Measurements from ENCODE around the gene CRACR2A. TPM values are rescaled to one million over a fixed set of nuclear protein-coding genes. Genes with fewer than 3 reads are reported as not detected.

CRACR2A gene
- polyA plus RNA-seq, 2 of the 4 experiments (the other 2 are of a cell fraction): 1.1 to 3.8 TPM

DNA sequence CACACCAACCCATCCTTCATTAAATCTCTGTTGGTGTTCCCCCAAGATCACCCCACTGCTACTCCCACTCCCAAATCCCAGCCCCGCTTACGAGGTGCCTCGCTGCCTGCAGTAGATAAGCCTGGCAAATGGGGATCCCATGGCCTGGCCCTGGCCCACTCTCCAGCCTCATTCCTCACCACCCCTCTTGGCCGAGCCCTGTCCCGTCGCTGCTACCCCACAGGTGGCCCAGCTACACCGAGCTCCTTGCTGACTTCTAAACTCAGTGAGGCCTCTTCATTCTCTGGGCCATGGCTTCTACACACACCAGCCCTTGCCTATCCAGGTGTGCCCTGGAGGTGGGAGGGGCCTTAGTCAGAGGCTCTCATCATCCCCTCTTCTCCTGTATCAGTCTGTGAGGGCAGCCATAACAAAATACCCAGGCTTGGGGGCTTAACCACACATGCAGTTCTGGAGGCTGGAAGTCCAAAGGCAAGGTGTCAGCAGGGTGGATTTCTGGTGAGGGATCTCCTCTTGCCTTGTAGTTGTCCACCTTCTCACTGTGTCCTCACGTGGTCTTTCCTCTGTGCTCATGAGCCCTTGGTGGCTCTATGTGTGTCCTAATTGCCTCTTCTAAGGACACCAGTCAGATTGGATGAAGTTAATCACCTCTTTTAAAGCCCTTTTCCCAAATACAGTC lies 169.1 kb downstream of the CRACR2A start:
- 21% methylated on average over 8 of the region's 8 CpGs for WGBS (ENCODE audit: missing lambda C conversion rate)
- no peak overlapping the region for H3K27ac ChIP-seq
- TF ChIP-seq TP53 (CRISPR knock-in tag; IDR thresholded peaks at IDR 0.05) (no peak), CBX8 (IDR thresholded peaks at IDR 0.05) (no peak), FOSL2 (IDR thresholded peaks at IDR 0.05) (no peak), FOSL2 (CRISPR knock-in tag; IDR thresholded peaks at IDR 0.05) (no peak), ZC3H11A (IDR thresholded peaks at IDR 0.05) (no peak), HEYL (CRISPR knock-in tag; IDR thresholded peaks at IDR 0.05) (no peak), TFCP2L1 (CRISPR knock-in tag; IDR thresholded peaks at IDR 0.05) (no peak), KDM5A (IDR thresholded peaks at IDR 0.05) (no peak), MAZ (IDR thresholded peaks at IDR 0.05; ENCODE audit: borderline replicate concordance, low read depth, low read length) (no peak), HOXB5 (CRISPR knock-in tag; IDR thresholded peaks at IDR 0.05) (no peak), CHD2 (IDR thresholded peaks at IDR 0.05; ENCODE audit: low read length, partially characterized antibody) (no peak), HDAC2 (IDR thresholded peaks at IDR 0.05) (no peak), CTCF (IDR thresholded peaks at IDR 0.05) (no peak), ZSCAN20 (CRISPR knock-in tag; IDR thresholded peaks at IDR 0.05) (no peak)
- TF ChIP-seq, protein P1, sequence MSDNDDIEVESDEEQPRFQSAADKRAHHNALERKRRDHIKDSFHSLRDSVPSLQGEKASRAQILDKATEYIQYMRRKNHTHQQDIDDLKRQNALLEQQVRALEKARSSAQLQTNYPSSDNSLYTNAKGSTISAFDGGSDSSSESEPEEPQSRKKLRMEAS (IDR thresholded peaks at IDR 0.05): no peak
- no peak overlapping the region for H3K4me2 ChIP-seq
- no peak for ATAC-seq
- no peaks in the 10 kb centered on the region for H3K9me3 ChIP-seq
- CTCF ChIA-PET: no interaction called here
- no peak for FAIRE-seq
- POLR2A ChIA-PET: no interaction called here
- no peaks in the 10 kb centered on the region for H3K4me1 ChIP-seq
- H3K4me3 ChIP-seq: no peak overlapping the region
- no peak for DNase-seq (ENCODE audit: low read depth in 1 of 2, low spot score in 1 of 2)

GRCh38 chr12:3580094-3580749 lies 172.7 kb downstream of the CRACR2A start:
- H3K4me3 ChIP-seq: no peak overlapping the region
- no peaks in the 10 kb centered on the region for H3K9me3 ChIP-seq
- H3K4me2 ChIP-seq: no peak overlapping the region
- no peak for TF ChIP-seq RARB (CRISPR knock-in tag; IDR thresholded peaks at IDR 0.05)
- TF ChIP-seq NFE2L2 (conservative IDR thresholded peaks at IDR 0.05; ENCODE audit: low read length): no peak
- TF ChIP-seq MAFK (IDR thresholded peaks at IDR 0.05; ENCODE audit: partially characterized antibody): peak; percentile 60
- no peak for TF ChIP-seq HES2 (IDR thresholded peaks at IDR 0.05)
- TF ChIP-seq TP53 (CRISPR knock-in tag; IDR thresholded peaks at IDR 0.05): no peak
- 47% methylated on average over 13 of the region's 13 CpGs for WGBS (ENCODE audit: missing lambda C conversion rate)
- no peak for FAIRE-seq
- DNase-seq (ENCODE audit: low read depth in 1 of 2, low spot score in 1 of 2): no peak
- no peak overlapping the region for H3K27ac ChIP-seq
- ChIA-PET POLR2A (no interaction called here), CTCF (interaction anchor here (1.5 kb wide), 1 partner anchor 197 kb away, joined by 4 read pairs; no protein-coding TSS in a partner anchor)
- ATAC-seq: no peak
- H3K4me1 ChIP-seq: no peaks in the 10 kb centered on the region

DNA sequence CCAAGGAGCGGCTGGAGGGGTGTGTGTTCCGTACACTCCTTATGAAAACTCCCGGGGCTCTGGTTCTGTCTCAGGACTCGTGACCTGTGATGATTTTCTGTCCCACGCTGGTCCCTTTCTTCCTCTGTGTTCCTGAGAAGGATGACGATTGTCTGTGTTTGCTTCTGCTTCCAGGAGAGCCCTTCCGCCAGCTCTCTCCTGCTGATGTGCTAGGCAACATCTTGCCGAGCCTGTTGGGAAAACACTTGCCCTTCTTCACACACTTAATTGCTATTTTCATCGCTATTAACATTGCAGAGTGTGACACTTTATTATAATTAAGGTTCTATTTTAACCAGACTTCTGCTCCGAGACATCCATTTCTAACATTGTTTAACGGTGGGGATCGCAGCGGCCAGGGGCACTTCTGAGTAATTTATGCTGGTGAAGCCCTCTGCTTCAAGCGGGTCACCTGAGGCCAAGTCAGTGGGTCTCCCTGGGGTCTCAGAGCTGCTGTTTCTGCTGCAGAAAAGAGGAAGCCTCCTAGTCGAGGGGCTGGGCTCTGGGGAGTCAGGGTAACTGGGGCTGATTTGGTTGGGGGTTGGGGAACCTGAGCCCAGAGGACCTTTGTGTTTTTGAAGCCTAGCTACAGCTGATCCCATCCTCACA lies 173.3 kb downstream of the CRACR2A start:
- H3K4me1 ChIP-seq: no peaks in the 10 kb centered on the region
- ChIA-PET CTCF (interaction anchor here (1.5 kb wide), 1 partner anchor 198 kb away, joined by 4 read pairs; no protein-coding TSS in a partner anchor), POLR2A (no interaction called here)
- no peak for TF ChIP-seq RNF2 (IDR thresholded peaks at IDR 0.05; ENCODE audit: borderline replicate concordance, low read depth)
- no peak for TF ChIP-seq HMGXB4 (CRISPR knock-in tag; IDR thresholded peaks at IDR 0.05; ENCODE audit: borderline replicate concordance)
- no peak for TF ChIP-seq MAZ (IDR thresholded peaks at IDR 0.05; ENCODE audit: borderline replicate concordance, low read depth, low read length)
- TF ChIP-seq HEYL (CRISPR knock-in tag; IDR thresholded peaks at IDR 0.05): no peak
- TF ChIP-seq CEBPB (IDR thresholded peaks at IDR 0.05): no peak
- TF ChIP-seq HDAC2 (IDR thresholded peaks at IDR 0.05): no peak
- H3K27ac ChIP-seq: no peak overlapping the region
- H3K4me3 ChIP-seq: no peak overlapping the region
- DNase-seq (ENCODE audit: low read depth in 1 of 2, low spot score in 1 of 2) (no peak), FAIRE-seq (no peak), ATAC-seq (no peak)
- WGBS (ENCODE audit: missing lambda C conversion rate): 20% methylated on average over 15 of the region's 15 CpGs
- no peaks in the 10 kb centered on the region for H3K9me3 ChIP-seq
- H3K4me2 ChIP-seq: no peak overlapping the region

All from A549 (cell line).